MM.1S (cell line): ENCODE results near the gene NAT9.

Source experiments
- CTCF ChIP-seq: fragments of 300-600 bp; sonication (generic); IDR thresholded peaks from 2 replicates; pipeline ENCODE4 v1.5.1; 2016; ENCODE audit warnings: antibody characterized with exemption, low read length, mixed read lengths
- EZH2 ChIP-seq: fragments of 300-600 bp; sonication (generic); optimal IDR thresholded peaks from 2 replicates; pipeline ENCODE3; 2017; ENCODE audit warnings: low read depth, mild to moderate bottlenecking, antibody characterized with exemption, low read length, mixed read lengths
- EZH2phosphoT487 ChIP-seq: fragments of 300-600 bp; sonication (generic); IDR thresholded peaks from 2 replicates; pipeline ENCODE4 v1.6.1; 2018; ENCODE audit warnings: antibody characterized with exemption, low read length

GRCh38 chr17:74728702-74729075 is 47.5 kb downstream of the NAT9 start:
- TF ChIP-seq CTCF: no peak
- TF ChIP-seq EZH2phosphoT487: no peak
- TF ChIP-seq EZH2: no peak
